C1 segment of cervical spinal cord (tissue), 14 donors: Measurements from ENCODE around the gene WWP2.

ENCODE experiments used
- DNase-seq, 14 donors: peaks; one replicate each; lab custom pipeline; 2025; lab: John Stamatoyannopoulos, UW

The WWP2 gene

DNA sequence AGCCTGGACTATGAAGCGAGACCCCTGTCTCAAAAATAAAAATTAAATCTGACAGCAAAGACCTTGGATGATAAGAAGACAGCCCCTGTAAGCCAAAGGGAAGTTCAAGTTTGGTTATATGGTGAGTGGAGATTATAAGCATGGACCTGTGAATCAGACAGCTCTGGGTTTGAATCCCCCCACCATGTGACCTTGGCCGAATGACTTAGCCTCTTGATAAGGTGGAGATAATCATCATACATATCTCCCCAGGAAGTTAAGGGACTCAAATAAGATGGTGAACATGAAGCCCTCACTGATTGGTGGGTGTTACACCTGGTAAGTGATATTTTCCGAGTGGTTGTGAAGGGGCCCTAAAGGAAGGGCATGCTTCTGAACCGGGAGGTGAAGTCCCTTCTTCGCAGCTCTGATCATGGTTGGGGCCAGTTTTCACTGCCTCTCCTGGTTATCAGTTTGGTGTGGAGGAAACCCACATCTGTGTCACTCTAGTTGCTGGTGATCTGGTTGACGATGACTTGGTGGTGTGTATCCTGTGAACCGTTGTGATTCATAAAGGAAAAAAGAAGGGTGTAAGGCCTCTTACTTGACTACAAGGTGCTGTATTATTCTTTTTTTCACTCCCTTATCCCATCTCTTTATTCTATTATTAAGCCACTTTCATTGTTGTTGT, 127.3 kb downstream of the WWP2 start:
- DNase-seq, result no peak

DNA sequence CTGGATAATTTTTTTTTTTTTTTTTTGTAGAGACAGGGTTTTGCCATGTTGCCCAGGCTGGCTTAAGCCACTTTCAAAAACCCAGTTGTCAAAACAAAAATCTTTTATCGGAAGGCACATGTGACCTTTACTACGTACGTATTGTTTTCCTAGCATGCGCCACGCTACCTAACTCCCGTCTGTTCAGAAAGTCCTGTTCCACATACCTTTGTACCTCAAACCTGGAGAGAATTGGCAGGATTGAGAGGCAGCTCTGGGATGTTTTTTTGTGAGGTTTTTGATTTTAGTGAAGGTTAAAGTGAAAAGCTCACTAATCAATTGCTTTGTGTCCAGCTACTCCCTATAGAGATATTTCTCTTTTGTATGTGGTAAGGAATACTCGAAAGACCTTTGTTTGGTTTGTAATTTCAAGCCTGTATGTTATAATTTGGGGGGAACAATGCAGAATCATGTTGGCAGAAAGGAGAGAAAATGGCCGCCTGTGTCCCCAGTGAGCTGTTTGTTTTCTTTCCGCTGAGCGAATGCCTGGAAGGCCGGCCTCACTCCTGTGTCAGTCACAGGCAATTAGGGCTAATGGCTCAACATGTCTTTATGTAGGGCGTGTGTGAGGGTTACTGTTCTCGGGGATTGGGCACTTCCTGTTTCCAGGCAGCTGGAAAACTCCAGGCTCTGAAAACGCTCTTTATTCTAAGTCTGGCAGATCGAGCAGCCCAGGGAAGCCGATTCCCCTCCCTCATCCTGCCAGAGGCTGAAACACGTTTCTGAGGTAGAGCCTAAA, 128.2 kb downstream of the WWP2 start:
- DNase-seq, result peak in 12 of 14 donors; percentile 49 to 92 (median 79)

DNA sequence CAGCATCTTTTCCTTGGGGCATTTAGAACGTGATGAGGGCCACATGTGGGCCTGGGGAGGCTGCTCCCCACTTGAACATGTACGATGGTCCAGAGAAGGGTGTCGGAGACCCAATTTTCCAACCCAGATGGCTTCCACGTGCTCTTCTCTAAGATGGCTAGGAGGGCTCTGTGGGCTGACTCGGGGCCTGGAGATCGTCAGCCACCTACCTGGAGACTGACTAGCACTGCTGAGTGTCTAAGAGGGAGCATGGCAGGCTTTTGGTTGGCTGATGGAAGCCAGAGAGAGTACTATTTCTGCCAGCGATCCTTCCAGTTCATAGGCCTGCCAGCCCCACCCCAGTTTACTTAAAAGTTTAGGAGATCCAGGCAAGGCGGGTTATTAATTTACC, 128.8 kb downstream of the WWP2 start:
- no peak for DNase-seq

DNA sequence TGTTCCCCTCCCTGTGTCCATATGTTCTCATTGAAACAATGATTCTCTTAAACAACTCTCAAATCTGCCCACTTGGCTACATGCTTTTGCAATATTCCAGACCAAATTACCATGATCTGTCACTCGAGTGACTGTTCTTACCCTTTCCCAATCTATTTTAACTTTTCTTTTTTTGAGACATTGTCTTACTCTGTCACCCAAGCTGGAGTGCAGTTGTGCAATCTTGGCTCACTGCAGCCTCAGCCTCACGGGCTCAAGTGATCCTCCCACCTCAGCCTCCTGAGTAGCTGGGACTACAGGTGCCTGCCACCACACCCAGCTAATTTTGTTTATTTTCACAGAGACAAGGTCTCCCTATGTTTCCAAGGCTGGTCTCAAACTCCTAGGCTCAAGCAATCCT, 130.2 kb downstream of the WWP2 start:
- DNase-seq, result no peak

DNA sequence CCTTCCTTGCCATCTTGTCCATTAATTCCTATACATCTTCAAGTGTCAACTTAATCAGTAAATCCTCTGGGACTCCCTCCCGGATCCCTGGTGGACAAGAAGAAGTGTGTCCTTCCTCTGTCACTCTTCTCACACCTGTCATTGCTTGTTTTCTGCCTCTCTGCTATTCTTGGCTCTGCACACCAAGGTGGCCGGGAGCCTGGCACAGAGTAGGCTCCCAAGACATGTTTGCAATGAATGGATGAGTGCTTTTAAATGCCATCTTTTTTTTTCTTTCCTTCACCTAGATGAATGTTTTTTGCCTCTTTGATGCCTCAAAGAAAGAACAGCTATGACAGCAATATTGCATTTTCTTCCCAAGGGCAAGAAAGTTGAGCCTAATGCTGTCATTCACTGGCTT, 131.0 kb downstream of the WWP2 start:
- DNase-seq, result peak in 2 of 14 donors; percentile 7 to 50

DNA sequence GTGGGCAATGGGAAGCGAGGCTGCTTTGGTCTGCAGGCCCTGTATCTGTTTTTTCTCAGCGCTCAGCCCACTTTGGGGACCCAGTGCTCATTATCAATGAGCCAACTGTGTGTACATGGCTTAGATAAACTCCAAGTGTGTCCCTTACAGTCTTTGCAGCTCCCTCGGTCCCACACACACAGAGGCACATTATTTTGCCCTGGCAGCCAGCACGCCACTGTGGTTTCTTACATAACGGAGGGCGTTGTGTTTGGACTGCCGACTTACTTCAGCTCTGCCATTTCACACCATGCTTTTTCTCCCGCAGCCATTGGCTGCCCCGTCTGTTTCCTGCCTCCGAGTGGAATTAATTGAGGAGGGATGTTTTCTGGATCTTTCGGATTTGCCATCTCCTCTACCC, 132.5 kb downstream of the WWP2 start:
- DNase-seq, result peak in 12 of 14 donors; percentile 16 to 81 (median 55)

DNA sequence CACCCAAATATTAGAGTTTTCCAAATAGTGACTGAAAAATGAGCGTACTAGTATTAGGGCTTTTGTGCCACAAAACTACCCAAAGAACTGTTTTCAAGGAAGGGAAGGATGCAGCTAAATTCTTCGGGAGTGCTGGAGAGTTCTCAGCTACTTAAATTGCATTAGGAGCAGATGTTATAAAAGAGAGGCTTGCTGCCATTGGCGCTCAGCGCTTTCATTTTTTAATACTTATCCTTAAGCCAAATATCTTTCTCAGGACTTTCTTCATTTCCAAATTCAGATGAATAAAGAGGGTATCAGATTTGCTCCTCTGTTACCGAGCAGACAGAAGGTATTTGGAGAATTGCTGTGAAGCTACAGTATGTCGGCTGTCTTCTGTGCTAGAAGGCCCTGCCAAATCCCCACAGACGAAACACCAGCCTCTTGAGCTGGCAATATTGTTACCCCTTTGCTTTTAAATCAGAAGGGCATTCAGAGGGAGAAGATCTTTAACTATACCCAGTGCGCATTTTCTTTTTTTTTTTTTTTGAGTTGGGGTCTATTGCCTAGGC, 141.8 kb downstream of the WWP2 start:
- no peak for DNase-seq

DNA sequence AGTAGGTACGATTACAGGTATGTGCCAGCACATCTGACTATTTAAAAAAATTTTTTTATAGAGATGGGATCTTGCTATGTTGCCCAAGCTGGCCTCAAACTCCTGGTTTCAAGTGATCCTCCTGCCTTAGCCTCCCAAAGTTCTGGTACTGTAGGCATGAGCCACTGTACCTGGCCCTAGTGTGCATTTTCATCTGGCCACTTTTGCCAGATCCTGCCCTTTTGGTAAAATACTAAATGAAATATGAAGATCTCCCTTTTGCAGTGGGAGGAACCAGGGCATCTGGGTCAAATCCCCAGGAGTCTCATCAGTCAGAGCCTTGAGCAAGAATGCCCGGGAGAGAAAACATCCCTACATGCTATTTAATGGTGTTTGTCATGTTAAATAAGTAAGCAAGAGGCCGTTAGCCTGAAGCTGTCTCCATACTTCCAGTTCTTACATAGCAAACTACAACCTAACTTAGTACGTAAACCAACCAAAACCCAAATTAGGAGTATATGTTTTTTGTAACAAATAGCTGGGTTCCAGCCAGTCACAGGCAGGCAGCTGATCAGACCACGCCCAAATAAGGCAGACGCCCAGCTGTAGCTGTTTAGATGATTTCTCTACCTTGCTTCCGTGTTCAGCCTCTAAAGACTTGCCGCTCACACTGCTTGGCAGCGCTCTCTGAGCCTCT, 142.5 kb downstream of the WWP2 start:
- DNase-seq, result no peak

DNA sequence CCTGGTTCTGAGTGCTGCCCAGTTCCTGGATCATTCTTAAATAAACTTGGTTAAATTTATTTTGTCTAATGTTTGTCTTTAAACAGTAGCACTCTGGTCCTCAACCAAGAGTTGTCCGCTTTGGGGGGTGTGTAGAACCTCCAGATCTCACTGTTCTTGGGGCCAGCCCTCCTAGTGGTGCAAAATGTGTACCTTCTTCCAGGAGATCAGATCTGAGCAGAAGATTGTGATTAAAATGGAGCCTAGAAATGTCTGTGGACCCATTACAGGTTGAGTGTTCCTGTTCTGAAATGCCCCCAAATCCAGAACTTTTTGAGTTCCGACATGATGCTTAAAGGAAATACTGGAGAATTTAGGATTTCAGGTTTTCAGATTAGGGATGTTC, 143.0 kb downstream of the WWP2 start:
- no peak for DNase-seq

DNA sequence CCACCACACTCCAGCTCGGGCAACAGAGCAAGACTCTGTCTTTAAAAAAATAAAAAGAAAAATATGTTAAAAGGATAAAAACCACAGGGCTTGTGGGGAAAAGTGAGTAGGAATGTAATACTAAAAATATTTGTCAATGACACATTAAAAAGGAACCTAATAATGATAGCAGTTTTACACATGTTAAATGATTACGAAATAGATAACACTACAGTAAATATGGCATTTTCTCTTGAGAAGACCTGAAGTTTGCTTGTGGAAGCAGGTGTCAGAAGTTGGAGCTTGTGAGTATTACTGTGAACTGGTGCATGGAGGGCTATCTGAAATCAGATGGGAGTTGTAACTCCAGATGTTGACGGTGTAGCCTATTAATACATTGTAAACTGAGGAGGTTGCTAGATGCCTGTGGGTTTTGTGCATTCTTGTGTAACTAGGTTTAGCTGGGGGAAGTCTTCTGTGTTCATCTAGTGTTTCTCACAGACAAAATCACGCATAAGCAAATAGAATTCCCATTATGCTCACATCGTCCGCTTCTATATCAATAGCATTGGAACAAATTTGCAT, 144.8 kb downstream of the WWP2 start:
- DNase-seq, result no peak

DNA sequence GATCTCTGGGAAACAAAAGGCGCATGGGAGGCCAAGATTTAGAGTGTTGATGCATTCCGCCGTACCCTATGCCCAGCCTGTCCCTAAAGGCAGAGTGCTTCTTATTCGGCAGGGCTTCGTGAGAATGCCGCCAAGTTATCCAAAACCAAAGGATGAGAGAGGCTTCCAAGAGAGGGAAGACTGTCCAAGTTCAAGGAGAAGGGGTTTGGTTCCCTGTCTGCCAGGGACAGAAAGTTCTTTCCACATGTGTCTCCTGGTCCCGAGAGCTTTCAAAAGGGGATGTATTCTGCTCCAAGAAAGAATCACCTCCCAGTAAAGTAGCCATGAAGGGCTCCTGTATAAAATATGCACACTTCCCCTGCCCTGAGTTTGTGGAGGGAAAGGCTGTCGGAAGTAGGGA, 146.9 kb downstream of the WWP2 start:
- no peak for DNase-seq

DNA sequence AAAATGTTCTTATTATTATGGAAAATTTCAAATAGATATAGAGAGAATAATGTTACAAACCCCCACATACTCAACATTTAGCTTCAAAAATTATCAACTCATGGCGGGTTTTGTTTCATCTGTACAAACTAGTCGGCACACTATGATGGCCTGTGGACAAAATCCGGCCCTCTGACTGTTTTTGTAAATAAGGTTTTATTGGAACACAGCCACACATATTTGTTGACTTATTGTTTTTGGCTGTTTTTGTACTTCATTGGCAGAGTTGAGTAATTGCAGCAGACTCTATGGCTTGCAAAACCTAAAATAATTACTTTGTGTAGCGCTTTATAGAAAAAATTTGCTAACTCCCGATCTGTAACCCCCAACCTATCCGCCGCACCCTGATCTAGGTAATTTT, 147.6 kb downstream of the WWP2 start:
- no peak for DNase-seq

DNA sequence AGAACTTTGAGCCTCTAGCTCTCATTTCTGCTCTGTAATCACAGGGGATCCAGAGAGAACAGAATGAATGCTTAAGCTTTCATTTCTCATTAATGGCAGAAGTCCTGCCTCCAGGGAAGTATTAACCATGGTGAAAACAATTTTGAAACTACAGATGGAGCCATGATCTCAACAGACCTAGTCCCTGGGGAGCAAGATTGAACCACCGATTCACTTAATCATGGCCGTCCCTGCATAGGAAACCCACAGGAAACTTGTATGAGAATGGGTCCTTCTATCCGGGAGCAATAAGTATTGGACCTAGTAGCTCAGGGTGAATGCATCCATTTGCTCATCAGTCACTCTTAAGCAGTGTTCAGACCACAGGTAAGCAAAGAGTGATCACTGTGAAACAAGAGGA, 148.8 kb downstream of the WWP2 start:
- DNase-seq, result no peak

DNA sequence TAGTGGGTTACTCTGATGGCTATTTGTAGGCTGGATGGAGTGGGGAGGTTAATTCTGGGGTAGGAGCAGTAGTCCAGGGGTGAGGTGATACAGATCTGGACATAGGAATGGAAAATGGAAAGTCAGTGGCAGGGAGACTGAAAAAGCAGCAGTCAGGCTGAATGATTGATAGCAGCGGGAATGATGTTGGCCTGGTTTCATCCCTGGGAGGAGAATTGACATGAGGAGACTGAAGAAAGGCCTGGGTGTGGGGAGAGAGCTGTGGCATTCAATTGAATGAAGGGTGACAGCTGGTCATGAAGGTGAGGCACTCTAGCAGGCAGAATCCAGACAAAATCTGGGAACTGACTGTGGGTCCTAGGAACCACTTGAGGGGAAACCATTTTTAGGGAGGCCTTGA, 154.3 kb downstream of the WWP2 start:
- DNase-seq, result no peak

DNA sequence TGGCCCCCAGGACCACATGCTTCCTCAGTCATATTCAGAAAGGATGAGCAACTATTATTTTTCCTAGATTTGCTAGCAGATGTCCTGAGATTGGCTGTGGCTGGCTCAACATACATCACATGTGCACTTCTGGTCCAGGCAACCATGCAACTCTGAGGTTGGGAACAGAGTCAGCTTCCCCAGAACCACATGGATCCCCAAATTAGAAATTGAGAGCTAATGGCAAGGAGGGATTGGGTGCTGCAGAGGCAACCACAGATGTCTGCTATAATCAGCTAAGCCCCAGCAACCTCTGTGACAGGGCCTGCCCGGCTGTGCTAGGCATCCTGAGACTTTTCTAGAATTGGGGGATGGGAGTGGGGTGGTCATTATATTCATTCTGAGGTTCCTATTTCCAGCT, 155.2 kb downstream of the WWP2 start:
- DNase-seq, result peak in 1 of 14 donors; percentile 14

DNA sequence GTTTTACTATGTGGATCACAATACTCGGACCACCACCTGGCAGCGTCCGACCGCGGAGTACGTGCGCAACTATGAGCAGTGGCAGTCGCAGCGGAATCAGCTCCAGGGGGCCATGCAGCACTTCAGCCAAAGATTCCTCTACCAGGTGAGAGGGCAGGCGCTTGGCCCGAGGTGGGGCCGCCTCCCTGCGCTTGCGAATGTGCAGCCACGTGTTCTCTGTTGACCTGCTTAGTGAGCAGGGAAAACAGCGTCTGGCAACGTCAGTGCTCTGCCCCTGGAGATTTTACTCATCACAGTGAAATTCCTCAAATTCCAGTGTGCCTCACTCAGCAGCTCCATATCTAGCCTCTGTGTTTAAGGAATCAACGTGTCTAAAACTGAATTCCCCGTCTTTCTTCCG, 155.6 kb downstream of the WWP2 start:
- DNase-seq, result peak in 2 of 14 donors; percentile 25 to 62

DNA sequence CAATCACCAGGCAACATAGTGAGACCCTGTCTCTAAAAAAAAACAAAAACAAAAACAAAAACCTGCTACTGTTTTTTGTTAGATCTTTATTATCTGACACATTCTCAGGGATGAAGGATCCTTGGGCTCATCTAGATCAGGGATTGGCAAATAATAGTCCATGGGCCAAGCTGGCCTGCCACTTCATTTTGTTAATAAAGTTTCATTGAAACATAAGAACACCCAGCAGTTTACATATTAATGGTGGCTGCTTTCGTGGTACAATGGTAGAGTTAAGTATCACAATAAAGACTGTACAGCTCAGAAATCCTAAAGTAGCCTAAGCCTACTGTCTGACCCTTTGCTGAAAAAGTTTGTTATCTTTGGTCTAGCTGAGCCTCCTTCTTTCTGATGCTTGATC, 156.1 kb downstream of the WWP2 start:
- no peak for DNase-seq

DNA sequence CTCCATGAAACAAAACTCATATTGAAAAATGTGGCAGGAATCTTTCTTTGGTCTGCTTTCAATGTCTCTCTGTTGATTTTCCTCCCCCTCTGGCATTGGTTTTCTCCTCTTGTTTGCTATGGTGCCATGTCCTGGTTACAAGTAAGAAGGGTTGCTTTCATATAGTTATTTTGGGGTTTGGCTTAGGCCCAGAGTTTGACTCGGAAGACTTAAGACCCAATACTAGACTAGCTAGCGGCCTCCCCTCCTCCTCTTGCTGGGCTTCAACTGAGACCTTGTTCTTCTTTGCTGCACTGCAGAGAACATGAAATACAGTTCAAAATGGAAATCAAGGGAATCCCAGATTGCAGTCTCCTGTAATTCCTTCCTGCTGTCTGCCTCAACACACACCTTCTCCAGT, 159.0 kb downstream of the WWP2 start:
- DNase-seq, result no peak

DNA sequence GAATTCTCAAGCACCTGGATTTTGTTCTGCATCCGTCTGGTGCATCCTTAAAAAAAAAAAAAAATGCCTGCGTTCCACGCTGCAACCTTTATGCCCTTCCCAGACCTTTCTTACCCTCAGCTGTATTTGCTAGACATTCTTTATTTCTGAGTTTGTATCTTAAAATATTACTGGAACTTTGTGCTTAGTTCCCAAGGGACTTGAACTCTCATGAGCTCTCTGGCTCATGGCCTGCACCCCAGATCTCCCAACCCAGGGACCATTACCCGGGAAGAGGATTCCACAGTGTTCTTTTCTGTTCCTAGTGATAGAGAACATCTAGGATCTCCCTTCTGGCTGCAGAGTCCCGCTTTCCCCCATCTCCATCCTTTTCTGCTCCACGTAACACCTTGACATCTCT, 160.1 kb downstream of the WWP2 start:
- DNase-seq, result no peak

DNA sequence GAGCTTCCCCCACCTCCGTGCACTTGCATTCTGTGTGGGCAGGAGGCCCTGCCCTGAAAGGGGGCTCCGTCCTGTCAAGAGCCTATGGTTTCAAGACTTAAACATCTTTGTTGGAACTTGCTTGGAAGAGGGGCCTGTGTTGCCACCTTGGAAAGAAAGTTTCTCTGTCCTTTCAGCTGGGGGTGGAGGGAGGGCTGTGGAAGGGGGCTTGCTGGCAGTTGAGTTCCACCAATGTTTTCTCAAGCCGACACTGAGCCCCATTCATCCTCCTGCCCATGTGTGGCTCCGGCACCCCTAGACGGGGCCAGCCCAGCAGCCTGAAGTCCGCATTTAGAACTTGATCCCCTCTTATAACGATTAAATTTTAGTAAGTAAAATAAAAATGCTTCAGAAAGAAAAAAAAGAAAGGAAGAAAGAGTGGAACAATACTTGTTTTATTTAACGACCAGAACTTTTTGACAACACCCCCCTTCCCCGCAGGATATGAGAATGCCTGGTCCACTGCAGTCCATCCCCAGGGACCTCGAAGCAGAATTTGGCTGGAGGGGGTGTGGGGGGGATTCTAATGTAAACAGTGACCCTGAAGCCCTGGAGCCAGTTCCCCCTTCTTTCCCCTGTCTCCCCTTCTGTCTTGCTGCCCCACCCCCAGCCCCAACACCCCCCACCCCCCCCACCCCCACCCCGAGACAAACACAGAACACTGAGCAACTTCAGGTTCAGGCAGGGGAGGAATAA, 162.1 kb downstream of the WWP2 start:
- no peak for DNase-seq

DNA sequence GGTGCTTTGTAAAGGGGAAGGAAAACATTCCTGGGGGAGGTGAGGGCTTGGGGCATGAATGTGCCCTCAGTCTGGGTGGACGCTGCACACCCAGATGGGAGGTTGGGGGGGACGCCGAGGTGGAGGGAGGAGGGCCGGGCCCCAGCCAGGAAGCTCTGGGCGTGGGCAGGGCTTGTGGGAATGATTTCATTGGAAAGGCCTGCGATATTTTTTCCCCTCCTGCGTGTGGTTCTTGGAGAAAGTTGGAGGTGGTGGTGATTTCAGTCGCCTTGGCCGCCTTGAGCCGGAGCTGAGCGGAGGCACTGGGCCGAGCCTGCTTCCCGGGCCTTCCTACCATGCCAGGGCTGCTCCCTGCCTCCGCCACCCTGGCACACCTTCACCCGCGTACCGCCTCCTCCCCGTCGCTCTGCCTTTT, 162.7 kb downstream of the WWP2 start:
- no peak for DNase-seq

DNA sequence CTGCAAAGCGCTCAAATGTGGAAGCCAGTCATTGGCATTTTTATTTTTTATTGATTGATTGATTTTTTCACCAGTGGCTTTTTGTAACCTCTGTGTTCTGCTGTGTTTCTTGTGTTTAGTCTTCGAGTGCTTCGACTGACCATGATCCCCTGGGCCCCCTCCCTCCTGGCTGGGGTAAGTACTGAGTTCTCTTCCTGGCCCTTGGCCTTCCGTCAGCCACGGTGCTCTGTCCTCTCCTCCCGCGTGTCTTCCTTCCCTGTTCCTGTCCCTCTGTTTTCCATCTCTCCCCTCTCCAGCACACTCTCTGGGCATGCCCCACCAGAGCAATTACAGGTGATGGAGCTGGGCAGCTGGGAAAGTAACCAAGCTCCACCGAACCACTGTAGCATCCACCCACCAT, 163.2 kb downstream of the WWP2 start:
- DNase-seq, result no peak
